ENCODE results near the gene PAM.

PAM gene

DNA sequence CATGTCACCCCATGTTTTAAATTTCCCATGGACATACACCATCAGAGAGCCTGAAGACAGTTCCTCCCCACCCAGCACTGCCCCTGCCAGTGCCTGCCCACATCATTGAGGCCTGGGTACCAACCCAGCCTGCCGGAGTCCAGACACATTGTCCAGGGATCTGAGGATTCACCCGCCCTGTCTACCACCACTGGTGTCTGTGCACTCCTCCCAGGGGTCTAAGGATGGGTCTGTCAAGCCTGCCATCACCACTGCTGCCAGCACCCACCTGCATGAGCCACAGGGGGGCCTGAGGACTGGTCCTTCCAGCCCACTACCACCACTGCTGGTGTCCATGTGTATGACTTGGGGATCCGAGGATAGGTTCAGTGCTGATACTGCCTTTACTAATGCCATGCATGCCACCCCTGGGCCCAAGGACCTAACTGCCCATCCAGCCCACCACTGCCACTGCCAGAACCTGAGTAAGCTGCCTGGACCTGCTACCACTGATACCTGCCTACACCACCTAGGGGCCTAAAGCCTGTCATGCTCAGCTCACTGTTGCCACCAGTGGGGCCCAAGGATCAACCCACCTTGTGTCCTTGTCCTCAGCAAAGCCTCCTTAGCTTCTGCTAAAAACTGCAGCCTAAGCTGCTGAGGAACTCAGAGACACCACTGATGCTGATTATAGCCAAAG is 227.0 kb downstream of the PAM start:
- Mint-ChIP-seq H3K36me3 (ENCODE audit: low read depth) (peaks cover 38% of the 10 kb centered on the region), H3K9me3 (peaks cover 37% of the 10 kb centered on the region), H3K27ac (no peak overlapping the region), H3K4me1 (no peaks in the 10 kb centered on the region), H3K4me3 (no peak overlapping the region), H3K27me3 (ENCODE audit: low read depth, poor library complexity) (no peaks in the 10 kb centered on the region)
- DNase-seq: no peak
- no peak for TF ChIP-seq CTCF (IDR thresholded peaks at IDR 0.05)

DNA sequence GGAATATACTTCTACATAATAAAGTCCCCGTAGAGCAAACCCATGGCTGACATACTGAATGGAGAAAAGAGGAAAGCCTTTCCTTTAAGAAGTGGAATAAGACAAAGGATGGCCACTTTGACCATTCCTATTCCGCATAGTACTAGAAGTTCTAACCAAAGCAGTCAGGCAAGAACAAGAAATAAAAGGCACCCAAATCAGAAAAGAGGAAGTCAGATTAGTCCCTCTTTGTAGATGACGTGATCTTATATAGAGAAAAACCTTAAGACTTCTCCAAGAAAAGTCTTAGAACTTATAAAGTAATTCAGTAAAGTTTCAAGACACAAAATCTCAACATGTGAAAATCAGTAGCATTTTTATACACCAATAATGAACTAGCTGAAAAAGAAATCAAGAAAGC is 231.0 kb downstream of the PAM start:
- Mint-ChIP-seq H3K4me3 (no peak overlapping the region), H3K9me3 (peaks cover 36% of the 10 kb centered on the region), H3K27me3 (ENCODE audit: low read depth, poor library complexity) (no peaks in the 10 kb centered on the region), H3K4me1 (no peaks in the 10 kb centered on the region), H3K27ac (no peak overlapping the region), H3K36me3 (ENCODE audit: low read depth) (peaks cover 33% of the 10 kb centered on the region)
- DNase-seq: no peak
- no peak for TF ChIP-seq CTCF (IDR thresholded peaks at IDR 0.05)

GRCh38 chr5:102988459-102988858 is 233.4 kb downstream of the PAM start:
- Mint-ChIP-seq H3K27me3 (ENCODE audit: low read depth, poor library complexity) (no peaks in the 10 kb centered on the region), H3K4me1 (no peaks in the 10 kb centered on the region), H3K36me3 (ENCODE audit: low read depth) (peaks cover 10% of the 10 kb centered on the region), H3K27ac (no peak overlapping the region), H3K9me3 (peaks cover 13% of the 10 kb centered on the region), H3K4me3 (no peak overlapping the region)
- DNase-seq: no peak
- TF ChIP-seq CTCF (IDR thresholded peaks at IDR 0.05): no peak

- H3K27me3 Mint-ChIP-seq (ENCODE audit: low read depth, poor library complexity): no peaks in the 10 kb centered on the region
- TF ChIP-seq CTCF (IDR thresholded peaks at IDR 0.05): no peak
- no peak for DNase-seq
- no peak overlapping the region for H3K27ac Mint-ChIP-seq
- no peaks in the 10 kb centered on the region for H3K4me1 Mint-ChIP-seq
- H3K36me3 Mint-ChIP-seq (ENCODE audit: low read depth): peaks cover 9% of the 10 kb centered on the region
- no peak overlapping the region for H3K4me3 Mint-ChIP-seq
- H3K9me3 Mint-ChIP-seq: no peaks in the 10 kb centered on the region
Observed at GRCh38 chr5:102991802-102992201, 236.7 kb downstream of the PAM start.

- no peak for DNase-seq
- Mint-ChIP-seq H3K27me3 (ENCODE audit: low read depth, poor library complexity) (no peaks in the 10 kb centered on the region), H3K36me3 (ENCODE audit: low read depth) (peaks cover 38% of the 10 kb centered on the region), H3K4me1 (no peaks in the 10 kb centered on the region), H3K27ac (no peak overlapping the region), H3K4me3 (no peak overlapping the region), H3K9me3 (no peaks in the 10 kb centered on the region)
- TF ChIP-seq CTCF (IDR thresholded peaks at IDR 0.05): no peak
Observed at GRCh38 chr5:102996011-102996575, 241.0 kb downstream of the PAM start.

DNA sequence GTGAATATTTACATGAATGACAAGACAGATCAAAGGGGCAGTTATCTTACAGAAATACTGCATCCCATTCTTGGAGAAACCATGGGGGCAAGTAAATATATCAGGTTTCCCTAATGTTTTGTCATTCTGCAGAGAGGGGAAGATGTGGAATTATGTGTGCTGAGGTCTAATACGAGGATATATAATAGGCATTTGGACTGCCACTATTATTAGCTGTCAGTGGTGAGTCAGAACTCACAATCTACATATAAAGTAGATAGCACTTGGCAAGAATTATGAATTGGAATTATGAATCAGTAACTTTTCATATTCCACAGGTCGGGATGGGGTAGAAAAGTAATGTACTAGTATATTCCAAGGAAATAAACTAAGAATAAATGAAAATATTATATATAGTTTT is 243.1 kb downstream of the PAM start:
- no peak for TF ChIP-seq CTCF (IDR thresholded peaks at IDR 0.05)

More for the DNA sequence above, 243.1 kb downstream of the PAM start:
- Mint-ChIP-seq H3K9me3 (no peaks in the 10 kb centered on the region), H3K36me3 (ENCODE audit: low read depth) (peaks cover 38% of the 10 kb centered on the region), H3K27me3 (ENCODE audit: low read depth, poor library complexity) (no peaks in the 10 kb centered on the region), H3K4me1 (no peaks in the 10 kb centered on the region), H3K4me3 (no peak overlapping the region), H3K27ac (no peak overlapping the region)
- DNase-seq: no peak

All from nephron progenitor cell (in vitro differentiated cells).